Neutrophil (primary cell): ENCODE results near the gene VRK3.
"Not testable (repeated sequence)": the region's sequence is repeated elsewhere in the genome, so short reads cannot be mapped to it uniquely, and the experiment has no call there.

Source experiments
- H3K27ac ChIP-seq: fragments of 200-600 bp; sonication (generic); 2 replicates; pipeline ENCODE4 v1.5.1; 2016; ENCODE audit warnings: mild to moderate bottlenecking, moderate library complexity
- H3K27me3 ChIP-seq: fragments of 200-600 bp; sonication (generic); 2 replicates; pipeline ENCODE4 v1.6.0; 2016; ENCODE audit warnings: mild to moderate bottlenecking
- H3K36me3 ChIP-seq: fragments of 200-600 bp; sonication (generic); 2 replicates; pipeline ENCODE4 v1.5.1; 2017
- H3K4me1 ChIP-seq, 2 experiments: fragments of 200-600 bp in 1 of 2; sonication (generic) in 1 of 2; 1 replicate in 1 of 2; 2 replicates in 1 of 2; pipeline versions ENCODE4 v1.5.1 to v1.6.1; 2013 to 2016; ENCODE audit warnings: low read depth in 1 of 2, low read length in 1 of 2, mild to moderate bottlenecking in 1 of 2, moderate library complexity in 1 of 2; ENCODE audit not compliant: control insufficient read depth in 1 of 2, insufficient read depth in 1 of 2
- H3K4me3 ChIP-seq, 2 experiments: fragments of 200-600 bp in 1 of 2; sonication (generic) in 1 of 2; 1 replicate in 1 of 2; 2 replicates in 1 of 2; pipeline ENCODE4 v1.5.1; 2013 to 2016; ENCODE audit warnings: low read depth in 1 of 2, low read length in 1 of 2, mild to moderate bottlenecking in 1 of 2, moderate library complexity in 1 of 2
- H3K9me3 ChIP-seq: fragments of 200-600 bp; sonication (generic); 2 replicates; pipeline ENCODE4 v1.5.1; 2016
- TF ChIP-seq, protein P1 (sequence below): fragments of 200-600 bp; sonication (generic); IDR thresholded peaks from 2 replicates; pipeline ENCODE4 v1.5.1; 2016; ENCODE audit warnings: antibody characterized with exemption

VRK3 gene

GRCh38 chr19:49976496-49976895 is 48.7 kb downstream of the VRK3 start:
- Histone ChIP-seq H3K27ac (no peak overlapping the region), H3K36me3 (peaks cover 70% of the 10 kb centered on the region), H3K4me1 (no peaks in the 10 kb centered on the region), H3K27me3 (no peaks in the 10 kb centered on the region), H3K4me3 (no peak overlapping the region), H3K9me3 (no peaks in the 10 kb centered on the region)
- TF ChIP-seq, protein P1, sequence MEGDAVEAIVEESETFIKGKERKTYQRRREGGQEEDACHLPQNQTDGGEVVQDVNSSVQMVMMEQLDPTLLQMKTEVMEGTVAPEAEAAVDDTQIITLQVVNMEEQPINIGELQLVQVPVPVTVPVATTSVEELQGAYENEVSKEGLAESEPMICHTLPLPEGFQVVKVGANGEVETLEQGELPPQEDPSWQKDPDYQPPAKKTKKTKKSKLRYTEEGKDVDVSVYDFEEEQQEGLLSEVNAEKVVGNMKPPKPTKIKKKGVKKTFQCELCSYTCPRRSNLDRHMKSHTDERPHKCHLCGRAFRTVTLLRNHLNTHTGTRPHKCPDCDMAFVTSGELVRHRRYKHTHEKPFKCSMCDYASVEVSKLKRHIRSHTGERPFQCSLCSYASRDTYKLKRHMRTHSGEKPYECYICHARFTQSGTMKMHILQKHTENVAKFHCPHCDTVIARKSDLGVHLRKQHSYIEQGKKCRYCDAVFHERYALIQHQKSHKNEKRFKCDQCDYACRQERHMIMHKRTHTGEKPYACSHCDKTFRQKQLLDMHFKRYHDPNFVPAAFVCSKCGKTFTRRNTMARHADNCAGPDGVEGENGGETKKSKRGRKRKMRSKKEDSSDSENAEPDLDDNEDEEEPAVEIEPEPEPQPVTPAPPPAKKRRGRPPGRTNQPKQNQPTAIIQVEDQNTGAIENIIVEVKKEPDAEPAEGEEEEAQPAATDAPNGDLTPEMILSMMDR, result no peak

- no peak overlapping the region for H3K27ac ChIP-seq
- H3K27me3 ChIP-seq, result peaks cover 1% of the 10 kb centered on the region
- TF ChIP-seq, protein P1, result no peak
- no peaks in the 10 kb centered on the region for H3K9me3 ChIP-seq
- peaks cover 57% of the 10 kb centered on the region for H3K36me3 ChIP-seq
- H3K4me3 ChIP-seq, result no peak overlapping the region
- H3K4me1 ChIP-seq, result no peaks in the 10 kb centered on the region
Measured at GRCh38 chr19:49975051-49975450, 50.1 kb downstream of the VRK3 start.

GRCh38 chr19:49973987-49974386 is 51.2 kb downstream of the VRK3 start:
- Histone ChIP-seq H3K27me3 (peaks cover 4% of the 10 kb centered on the region), H3K9me3 (no peaks in the 10 kb centered on the region), H3K4me1 (no peaks in the 10 kb centered on the region), H3K4me3 (no peak overlapping the region), H3K36me3 (peaks cover 49% of the 10 kb centered on the region), H3K27ac (no peak overlapping the region)
- TF ChIP-seq, protein P1, result no peak

GRCh38 chr19:49972841-49973240 is 52.3 kb downstream of the VRK3 start:
- H3K9me3 ChIP-seq, result no peaks in the 10 kb centered on the region

GRCh38 chr19:49971991-49972411 is 53.2 kb downstream of the VRK3 start:
- TF ChIP-seq, protein P1, result no peak
- Histone ChIP-seq H3K9me3 (no peaks in the 10 kb centered on the region), H3K27me3 (peaks cover 4% of the 10 kb centered on the region), H3K27ac (no peak overlapping the region), H3K36me3 (peaks cover 29% of the 10 kb centered on the region), H3K4me1 (no peaks in the 10 kb centered on the region), H3K4me3 (no peak overlapping the region)

More at GRCh38 chr19:49972841-49973240, 52.3 kb downstream of the VRK3 start:
- Histone ChIP-seq H3K36me3 (peaks cover 37% of the 10 kb centered on the region), H3K27me3 (peaks cover 4% of the 10 kb centered on the region), H3K4me3 (no peak overlapping the region), H3K27ac (no peak overlapping the region), H3K4me1 (no peaks in the 10 kb centered on the region)
- TF ChIP-seq, protein P1, result no peak

GRCh38 chr19:49969355-49969754 is 55.8 kb downstream of the VRK3 start:
- H3K27me3 ChIP-seq, H3K4me1 ChIP-seq, H3K27ac ChIP-seq, H3K36me3 ChIP-seq, H3K4me3 ChIP-seq, H3K9me3 ChIP-seq: not testable (repeated sequence)
